ENCODE results near the gene DVL2.

Gene DVL2

DNA sequence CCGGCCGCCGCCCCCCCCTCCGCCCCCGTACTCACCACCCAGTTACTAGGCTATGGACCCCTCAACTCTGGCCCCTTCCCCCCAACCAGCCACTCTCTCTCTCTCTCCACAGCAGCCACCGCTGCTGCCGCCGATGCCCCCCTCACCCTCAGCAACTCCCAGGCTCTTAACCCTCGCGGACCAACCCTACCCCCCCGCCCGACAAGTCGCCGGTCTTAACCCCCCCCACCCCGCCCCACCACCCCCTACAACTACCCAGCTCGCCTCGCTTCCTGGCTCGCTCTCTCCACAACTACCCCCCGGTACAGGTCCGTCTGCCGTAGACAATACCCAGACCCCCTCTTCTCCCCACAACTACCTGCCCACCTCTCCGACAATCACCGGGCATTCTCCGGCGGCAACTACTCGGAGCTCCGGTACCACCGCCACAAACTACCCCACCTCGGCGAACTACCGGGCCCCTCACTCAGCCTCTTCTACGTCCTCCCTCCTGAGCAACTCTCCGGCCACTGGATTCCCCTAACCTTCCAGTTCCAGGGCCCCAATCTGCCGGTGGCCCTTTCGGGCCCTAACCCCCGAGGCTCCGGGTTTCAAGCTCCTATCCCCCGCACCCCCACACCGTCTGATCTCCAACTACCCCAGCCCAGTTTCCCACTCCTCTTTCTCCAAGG lies 4.2 kb upstream of the DVL2 start (continued):
- TF ChIP-seq, protein P1, sequence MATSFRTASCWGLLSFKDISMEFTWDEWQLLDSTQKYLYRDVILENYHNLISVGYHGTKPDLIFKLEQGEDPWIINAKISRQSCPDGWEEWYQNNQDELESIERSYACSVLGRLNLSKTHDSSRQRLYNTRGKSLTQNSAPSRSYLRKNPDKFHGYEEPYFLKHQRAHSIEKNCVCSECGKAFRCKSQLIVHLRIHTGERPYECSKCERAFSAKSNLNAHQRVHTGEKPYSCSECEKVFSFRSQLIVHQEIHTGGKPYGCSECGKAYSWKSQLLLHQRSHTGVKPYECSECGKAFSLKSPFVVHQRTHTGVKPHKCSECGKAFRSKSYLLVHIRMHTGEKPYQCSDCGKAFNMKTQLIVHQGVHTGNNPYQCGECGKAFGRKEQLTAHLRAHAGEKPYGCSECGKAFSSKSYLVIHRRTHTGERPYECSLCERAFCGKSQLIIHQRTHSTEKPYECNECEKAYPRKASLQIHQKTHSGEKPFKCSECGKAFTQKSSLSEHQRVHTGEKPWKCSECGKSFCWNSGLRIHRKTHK (tag by site-specific recombination; IDR thresholded peaks at IDR 0.05), result no peak
- TF ChIP-seq ZBTB20 (tag by site-specific recombination; IDR thresholded peaks at IDR 0.05), result peak; percentile 93
- no peak for TF ChIP-seq BCL6B (tag by site-specific recombination; IDR thresholded peaks at IDR 0.05)
- TF ChIP-seq, protein P2, sequence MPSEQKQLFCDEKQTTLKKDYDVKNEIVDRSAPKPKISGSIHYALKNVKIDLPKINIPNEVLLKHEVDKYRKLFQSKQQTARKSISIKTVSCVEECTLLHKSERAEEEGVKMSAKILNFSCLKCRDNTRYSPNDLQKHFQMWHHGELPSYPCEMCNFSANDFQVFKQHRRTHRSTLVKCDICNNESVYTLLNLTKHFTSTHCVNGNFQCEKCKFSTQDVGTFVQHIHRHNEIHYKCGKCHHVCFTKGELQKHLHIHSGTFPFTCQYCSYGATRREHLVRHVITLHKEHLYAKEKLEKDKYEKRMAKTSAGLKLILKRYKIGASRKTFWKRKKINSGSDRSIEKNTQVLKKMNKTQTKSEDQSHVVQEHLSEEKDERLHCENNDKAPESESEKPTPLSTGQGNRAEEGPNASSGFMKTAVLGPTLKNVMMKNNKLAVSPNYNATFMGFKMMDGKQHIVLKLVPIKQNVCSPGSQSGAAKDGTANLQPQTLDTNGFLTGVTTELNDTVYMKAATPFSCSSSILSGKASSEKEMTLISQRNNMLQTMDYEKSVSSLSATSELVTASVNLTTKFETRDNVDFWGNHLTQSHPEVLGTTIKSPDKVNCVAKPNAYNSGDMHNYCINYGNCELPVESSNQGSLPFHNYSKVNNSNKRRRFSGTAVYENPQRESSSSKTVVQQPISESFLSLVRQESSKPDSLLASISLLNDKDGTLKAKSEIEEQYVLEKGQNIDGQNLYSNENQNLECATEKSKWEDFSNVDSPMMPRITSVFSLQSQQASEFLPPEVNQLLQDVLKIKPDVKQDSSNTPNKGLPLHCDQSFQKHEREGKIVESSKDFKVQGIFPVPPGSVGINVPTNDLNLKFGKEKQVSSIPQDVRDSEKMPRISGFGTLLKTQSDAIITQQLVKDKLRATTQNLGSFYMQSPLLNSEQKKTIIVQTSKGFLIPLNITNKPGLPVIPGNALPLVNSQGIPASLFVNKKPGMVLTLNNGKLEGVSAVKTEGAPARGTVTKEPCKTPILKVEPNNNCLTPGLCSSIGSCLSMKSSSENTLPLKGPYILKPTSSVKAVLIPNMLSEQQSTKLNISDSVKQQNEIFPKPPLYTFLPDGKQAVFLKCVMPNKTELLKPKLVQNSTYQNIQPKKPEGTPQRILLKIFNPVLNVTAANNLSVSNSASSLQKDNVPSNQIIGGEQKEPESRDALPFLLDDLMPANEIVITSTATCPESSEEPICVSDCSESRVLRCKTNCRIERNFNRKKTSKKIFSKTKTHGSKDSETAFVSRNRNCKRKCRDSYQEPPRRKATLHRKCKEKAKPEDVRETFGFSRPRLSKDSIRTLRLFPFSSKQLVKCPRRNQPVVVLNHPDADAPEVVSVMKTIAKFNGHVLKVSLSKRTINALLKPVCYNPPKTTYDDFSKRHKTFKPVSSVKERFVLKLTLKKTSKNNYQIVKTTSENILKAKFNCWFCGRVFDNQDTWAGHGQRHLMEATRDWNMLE (tag by site-specific recombination; conservative IDR thresholded peaks at IDR 0.05; ENCODE audit: low read depth), result no peak
- no peak for TF ChIP-seq SCRT1 (tag by site-specific recombination; IDR thresholded peaks at IDR 0.05; ENCODE audit: borderline replicate concordance)
- TF ChIP-seq ZNF211 (tag by site-specific recombination; IDR thresholded peaks at IDR 0.05; ENCODE audit: low read depth), result no peak
- no peak for TF ChIP-seq ZNF121 (tag by site-specific recombination; IDR thresholded peaks at IDR 0.05)
- TF ChIP-seq ZNF19 (tag by site-specific recombination; IDR thresholded peaks at IDR 0.05; ENCODE audit: low read depth), result no peak
- no peak for TF ChIP-seq ZNF544 (tag by site-specific recombination; IDR thresholded peaks at IDR 0.05)
- TF ChIP-seq ZNF433 (tag by site-specific recombination; IDR thresholded peaks at IDR 0.05; ENCODE audit: low read depth), result no peak
- TF ChIP-seq BCL11B (tag by site-specific recombination; IDR thresholded peaks at IDR 0.05; ENCODE audit: low read depth), result peak; percentile 40; the same call in 1 of the 2 replicates
- no peak for TF ChIP-seq ZBTB1 (tag by site-specific recombination; IDR thresholded peaks at IDR 0.05)
- TF ChIP-seq ZBTB17 (tag by site-specific recombination; IDR thresholded peaks at IDR 0.05), result no peak
- no peak; the same call in 1 of the 2 replicates for TF ChIP-seq KLF8 (tag by site-specific recombination; IDR thresholded peaks at IDR 0.05)
- no peak for TF ChIP-seq ZEB2 (tag by site-specific recombination; IDR thresholded peaks at IDR 0.05)
- 0 out of 2 replicates have a peak, but pooled peaks have one; percentile 8 for TF ChIP-seq ZBTB10 (tag by site-specific recombination; IDR thresholded peaks at IDR 0.05)
- no peak for TF ChIP-seq ZFP37 (tag by site-specific recombination; IDR thresholded peaks at IDR 0.05)
- TF ChIP-seq REPIN1 (tag by site-specific recombination; IDR thresholded peaks at IDR 0.05; ENCODE audit: low read depth), result no peak
- no peak for TF ChIP-seq ZFP41 (tag by site-specific recombination; IDR thresholded peaks at IDR 0.05; ENCODE audit: borderline replicate concordance)
- no peak for TF ChIP-seq BCL11A (tag by site-specific recombination; IDR thresholded peaks at IDR 0.05; ENCODE audit: low read depth)
- TF ChIP-seq, protein P3, sequence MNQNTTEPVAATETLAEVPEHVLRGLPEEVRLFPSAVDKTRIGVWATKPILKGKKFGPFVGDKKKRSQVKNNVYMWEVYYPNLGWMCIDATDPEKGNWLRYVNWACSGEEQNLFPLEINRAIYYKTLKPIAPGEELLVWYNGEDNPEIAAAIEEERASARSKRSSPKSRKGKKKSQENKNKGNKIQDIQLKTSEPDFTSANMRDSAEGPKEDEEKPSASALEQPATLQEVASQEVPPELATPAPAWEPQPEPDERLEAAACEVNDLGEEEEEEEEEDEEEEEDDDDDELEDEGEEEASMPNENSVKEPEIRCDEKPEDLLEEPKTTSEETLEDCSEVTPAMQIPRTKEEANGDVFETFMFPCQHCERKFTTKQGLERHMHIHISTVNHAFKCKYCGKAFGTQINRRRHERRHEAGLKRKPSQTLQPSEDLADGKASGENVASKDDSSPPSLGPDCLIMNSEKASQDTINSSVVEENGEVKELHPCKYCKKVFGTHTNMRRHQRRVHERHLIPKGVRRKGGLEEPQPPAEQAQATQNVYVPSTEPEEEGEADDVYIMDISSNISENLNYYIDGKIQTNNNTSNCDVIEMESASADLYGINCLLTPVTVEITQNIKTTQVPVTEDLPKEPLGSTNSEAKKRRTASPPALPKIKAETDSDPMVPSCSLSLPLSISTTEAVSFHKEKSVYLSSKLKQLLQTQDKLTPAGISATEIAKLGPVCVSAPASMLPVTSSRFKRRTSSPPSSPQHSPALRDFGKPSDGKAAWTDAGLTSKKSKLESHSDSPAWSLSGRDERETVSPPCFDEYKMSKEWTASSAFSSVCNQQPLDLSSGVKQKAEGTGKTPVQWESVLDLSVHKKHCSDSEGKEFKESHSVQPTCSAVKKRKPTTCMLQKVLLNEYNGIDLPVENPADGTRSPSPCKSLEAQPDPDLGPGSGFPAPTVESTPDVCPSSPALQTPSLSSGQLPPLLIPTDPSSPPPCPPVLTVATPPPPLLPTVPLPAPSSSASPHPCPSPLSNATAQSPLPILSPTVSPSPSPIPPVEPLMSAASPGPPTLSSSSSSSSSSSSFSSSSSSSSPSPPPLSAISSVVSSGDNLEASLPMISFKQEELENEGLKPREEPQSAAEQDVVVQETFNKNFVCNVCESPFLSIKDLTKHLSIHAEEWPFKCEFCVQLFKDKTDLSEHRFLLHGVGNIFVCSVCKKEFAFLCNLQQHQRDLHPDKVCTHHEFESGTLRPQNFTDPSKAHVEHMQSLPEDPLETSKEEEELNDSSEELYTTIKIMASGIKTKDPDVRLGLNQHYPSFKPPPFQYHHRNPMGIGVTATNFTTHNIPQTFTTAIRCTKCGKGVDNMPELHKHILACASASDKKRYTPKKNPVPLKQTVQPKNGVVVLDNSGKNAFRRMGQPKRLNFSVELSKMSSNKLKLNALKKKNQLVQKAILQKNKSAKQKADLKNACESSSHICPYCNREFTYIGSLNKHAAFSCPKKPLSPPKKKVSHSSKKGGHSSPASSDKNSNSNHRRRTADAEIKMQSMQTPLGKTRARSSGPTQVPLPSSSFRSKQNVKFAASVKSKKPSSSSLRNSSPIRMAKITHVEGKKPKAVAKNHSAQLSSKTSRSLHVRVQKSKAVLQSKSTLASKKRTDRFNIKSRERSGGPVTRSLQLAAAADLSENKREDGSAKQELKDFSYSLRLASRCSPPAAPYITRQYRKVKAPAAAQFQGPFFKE (tag by site-specific recombination; IDR thresholded peaks at IDR 0.05; ENCODE audit: borderline replicate concordance), result no peak
- no peak for TF ChIP-seq ZNF426 (tag by site-specific recombination; IDR thresholded peaks at IDR 0.05)
- TF ChIP-seq WT1 (tag by site-specific recombination; IDR thresholded peaks at IDR 0.05), result no peak

Measured in HEK293 (cell line).